ENCODE results near the gene KIF3B.

DNA sequence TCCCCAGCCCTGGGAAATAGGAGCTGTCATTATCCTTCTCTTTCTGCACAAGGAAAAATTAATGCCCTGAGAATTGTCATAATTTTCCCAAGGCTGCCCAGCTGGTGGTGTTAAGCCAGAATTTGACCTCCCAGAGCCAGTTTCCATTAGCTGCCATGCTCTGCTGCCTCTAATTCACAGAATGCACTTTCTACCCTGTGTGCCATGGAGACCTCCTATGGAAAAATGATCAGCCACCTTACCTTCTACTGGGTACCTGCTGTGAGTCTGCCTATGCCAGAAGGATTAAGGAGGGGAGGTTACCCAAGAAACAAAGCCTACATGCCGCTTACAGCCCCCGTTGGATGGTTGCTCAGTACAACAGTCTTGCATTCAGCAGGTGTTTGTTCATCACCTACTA, 40.6 kb upstream of the KIF3B start:
- TF ChIP-seq CTCF (IDR thresholded peaks at IDR 0.05; ENCODE audit: low read length) (no peak), EZH2 (IDR thresholded peaks at IDR 0.05; ENCODE audit: borderline replicate concordance, low read length) (no peak)
